ENCODE results near the gene SH3BP5.

DNA sequence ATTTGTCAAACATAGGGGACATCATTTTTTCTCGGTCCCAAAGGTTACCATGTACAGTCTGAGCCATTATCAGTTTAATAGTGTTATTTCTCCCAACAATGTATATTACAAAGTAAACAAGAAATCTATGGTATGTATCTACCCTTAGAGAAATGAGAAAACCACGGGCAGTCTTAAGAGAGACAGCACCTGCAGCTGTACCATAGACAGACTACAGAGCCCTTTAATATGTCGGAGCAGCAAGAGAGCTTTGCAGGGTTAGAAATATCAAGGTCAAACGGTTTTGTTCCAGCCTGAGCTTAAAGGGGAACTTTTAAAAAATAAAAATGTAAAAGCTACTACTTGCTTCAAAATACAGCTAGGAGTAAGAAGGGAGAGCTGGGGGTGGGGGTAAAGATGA is 53.2 kb downstream of the SH3BP5 start:
- TF ChIP-seq, protein P1, sequence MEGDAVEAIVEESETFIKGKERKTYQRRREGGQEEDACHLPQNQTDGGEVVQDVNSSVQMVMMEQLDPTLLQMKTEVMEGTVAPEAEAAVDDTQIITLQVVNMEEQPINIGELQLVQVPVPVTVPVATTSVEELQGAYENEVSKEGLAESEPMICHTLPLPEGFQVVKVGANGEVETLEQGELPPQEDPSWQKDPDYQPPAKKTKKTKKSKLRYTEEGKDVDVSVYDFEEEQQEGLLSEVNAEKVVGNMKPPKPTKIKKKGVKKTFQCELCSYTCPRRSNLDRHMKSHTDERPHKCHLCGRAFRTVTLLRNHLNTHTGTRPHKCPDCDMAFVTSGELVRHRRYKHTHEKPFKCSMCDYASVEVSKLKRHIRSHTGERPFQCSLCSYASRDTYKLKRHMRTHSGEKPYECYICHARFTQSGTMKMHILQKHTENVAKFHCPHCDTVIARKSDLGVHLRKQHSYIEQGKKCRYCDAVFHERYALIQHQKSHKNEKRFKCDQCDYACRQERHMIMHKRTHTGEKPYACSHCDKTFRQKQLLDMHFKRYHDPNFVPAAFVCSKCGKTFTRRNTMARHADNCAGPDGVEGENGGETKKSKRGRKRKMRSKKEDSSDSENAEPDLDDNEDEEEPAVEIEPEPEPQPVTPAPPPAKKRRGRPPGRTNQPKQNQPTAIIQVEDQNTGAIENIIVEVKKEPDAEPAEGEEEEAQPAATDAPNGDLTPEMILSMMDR (IDR thresholded peaks at IDR 0.05), result no peak
- TF ChIP-seq POLR2AphosphoS5 (IDR thresholded peaks at IDR 0.05), result no peak
